OCI-LY7 (cell line): ENCODE measurements around the gene SF3B6. TPM values are rescaled to one million over a fixed set of nuclear protein-coding genes. Genes with fewer than 3 reads are reported as not detected.

ENCODE experiments used
- BruUV-seq: library from RNA; stranded (reverse); fragments of 400-500 nt; replicated peaks from 2 replicates; lab custom pipeline; 2021; lab: Mats Ljungman, UMichigan
- CTCF ChIA-PET: fragments of 300-600 bp; sonication (Branson Sonifier 250); formaldehyde crosslinking; loops from one replicate; lab custom pipeline; 2022; ENCODE audit warnings: antibody characterized with exemption; ENCODE audit not compliant: unreplicated experiment; lab: Charles Lee
- POLR2A ChIA-PET: fragments of 300-600 bp; sonication (Branson Sonifier 250); formaldehyde crosslinking; loops from one replicate; lab custom pipeline; 2022; ENCODE audit warnings: antibody characterized with exemption; lab: Charles Lee
- DNase-seq: peaks from one replicate; pipeline ENCODE4 v3.0.0-alpha.2; 2015; ENCODE audit warnings: low spot score
- H2AFZ ChIP-seq: fragments of 200-600 bp; sonication (generic), shearing (Covaris generic); 2 replicates; pipeline ENCODE4 v1.6.1; 2014; ENCODE audit warnings: mild to moderate bottlenecking, antibody characterized with exemption, low read length, moderate library complexity
- H3K27ac ChIP-seq: fragments of 200-600 bp; sonication (generic); 2 replicates; pipeline ENCODE4 v1.5.1; 2014; ENCODE audit warnings: mixed run types, low read depth, mild to moderate bottlenecking, moderate library complexity, low read length, inconsistent platforms; ENCODE audit not compliant: poor library complexity, severe bottlenecking
- H3K36me3 ChIP-seq: fragments of 200-600 bp; sonication (generic); 2 replicates; pipeline ENCODE4 v1.6.1; 2014; ENCODE audit warnings: mild to moderate bottlenecking, antibody characterized with exemption, low read length, moderate library complexity, mixed read lengths; ENCODE audit not compliant: insufficient read depth
- H3K4me1 ChIP-seq: fragments of 200-600 bp; sonication (generic); 2 replicates; pipeline ENCODE4 v1.5.1; 2014; ENCODE audit warnings: mild to moderate bottlenecking, low read length; ENCODE audit not compliant: insufficient read depth, poor library complexity, severe bottlenecking
- H3K4me2 ChIP-seq: fragments of 200-600 bp; sonication (generic); 2 replicates; pipeline ENCODE4 v1.6.1; 2014; ENCODE audit warnings: mild to moderate bottlenecking, low read length
- H3K4me3 ChIP-seq: fragments of 200-600 bp; sonication (generic); 2 replicates; pipeline ENCODE4 v1.5.1; 2014; ENCODE audit warnings: mild to moderate bottlenecking, low read depth, low read length; ENCODE audit not compliant: poor library complexity, severe bottlenecking
- H3K79me2 ChIP-seq: fragments of 200-600 bp; sonication (generic); 2 replicates; pipeline ENCODE4 v1.6.1; 2016; ENCODE audit warnings: low read depth, mild to moderate bottlenecking, low read length, moderate library complexity, mixed read lengths; ENCODE audit not compliant: insufficient read depth
- H3K9me2 ChIP-seq: fragments of 200-600 bp; sonication (generic); 2 replicates; pipeline ENCODE4 v1.6.1; 2016; ENCODE audit warnings: mild to moderate bottlenecking, low read length, mixed read lengths; ENCODE audit not compliant: insufficient read depth
- H3K9me3 ChIP-seq: fragments of 200-600 bp; sonication (generic); 2 replicates; pipeline ENCODE4 v1.6.1; 2014; ENCODE audit warnings: mild to moderate bottlenecking, mixed run types, low read length, mixed read lengths
- H4K20me1 ChIP-seq: fragments of 200-600 bp; sonication (generic); 2 replicates; pipeline ENCODE4 v1.6.1; 2014; ENCODE audit warnings: mild to moderate bottlenecking, antibody characterized with exemption, low read length, moderate library complexity, mixed read lengths; ENCODE audit not compliant: insufficient read depth
- EZH2phosphoT487 ChIP-seq: fragments of 200-600 bp; sonication (generic); IDR thresholded peaks from 2 replicates; pipeline ENCODE4 v1.6.1; 2018; ENCODE audit warnings: low read depth, borderline replicate concordance, mild to moderate bottlenecking, mixed run types, antibody characterized with exemption, low read length, moderate library complexity, mixed read lengths
- intact Hi-C: fragments of 100-400 bp; cut with micrococcal nuclease; formaldehyde crosslinking; loops from one replicate; pipeline ENCODE4 v1.10.0; 2022; ENCODE audit not compliant: unreplicated experiment
- total RNA-seq, 2 experiments: library from RNA; depleted of rRNA in 1 of 2; stranded (reverse); fragments of >200 nt in 1 of 2; shearing (Covaris generic) in 1 of 2; gene quantifications; 2 replicates each; pipeline ENCODE4 v1.2.3, GENCODE V29; 2014 to 2022
- TF ChIP-seq, protein P1 (sequence below): fragments of 200-600 bp; sonication (generic); conservative IDR thresholded peaks from 2 replicates; pipeline ENCODE4 v1.5.1; 2014; ENCODE audit warnings: mild to moderate bottlenecking, antibody characterized with exemption, low read length, moderate library complexity, mixed read lengths

Gene SF3B6
- total RNA-seq, 2 experiments from 2014 or later = 112 to 143 TPM

DNA sequence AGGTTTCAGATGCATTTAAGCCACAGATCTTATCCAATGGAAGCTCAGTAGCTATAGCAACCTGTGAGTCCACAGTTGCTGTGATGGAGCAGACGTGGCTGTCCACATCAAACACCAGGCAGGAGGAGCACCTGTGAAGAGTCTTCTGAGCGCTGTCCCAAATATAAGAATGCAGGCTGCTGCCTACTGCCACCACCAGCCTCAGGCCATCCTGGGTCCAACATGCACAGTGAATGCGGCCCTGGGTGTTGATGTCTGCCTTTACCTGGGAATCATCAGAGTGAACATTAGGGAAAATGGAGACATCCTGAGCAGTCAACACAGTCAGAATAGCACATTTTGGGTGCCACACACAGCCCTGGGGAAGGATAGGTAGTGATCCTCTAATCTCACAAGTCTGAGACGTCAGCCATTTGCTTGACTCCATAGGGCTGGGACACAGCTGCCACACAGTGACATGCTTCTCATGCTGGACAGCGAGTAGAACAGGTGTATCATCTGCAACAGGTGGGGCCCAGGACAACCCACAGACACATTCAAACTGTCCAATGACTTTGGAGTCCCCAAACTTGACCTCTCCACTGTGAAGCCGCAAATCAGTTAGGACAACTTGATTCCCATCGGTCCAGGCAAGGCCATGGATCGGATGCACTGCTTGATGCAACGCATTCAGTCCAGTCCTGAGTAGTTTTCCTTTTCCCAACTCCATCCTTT is 37.2 kb downstream of the SF3B6 start:
- Histone ChIP-seq H3K27ac (no peak overlapping the region), H3K4me1 (no peaks in the 10 kb centered on the region), H3K79me2 (peaks cover 15% of the 10 kb centered on the region), H4K20me1 (0 out of 2 replicates have a peak, but pooled peaks cover under 1% of the 10 kb centered on the region), H3K4me2 (no peak overlapping the region), H2AFZ (no peak overlapping the region), H3K36me3 (peaks cover 40% of the 10 kb centered on the region), H3K4me3 (no peak overlapping the region), H3K9me2 (no peaks in the 10 kb centered on the region), H3K9me3 (no peaks in the 10 kb centered on the region)
- DNase-seq = no peak
- intact Hi-C loops = no loop called here
- ChIA-PET CTCF (no interaction called here), POLR2A (no interaction called here)
- no TSS peak for BruUV-seq
- no peak for TF ChIP-seq EZH2phosphoT487
- TF ChIP-seq, protein P1, sequence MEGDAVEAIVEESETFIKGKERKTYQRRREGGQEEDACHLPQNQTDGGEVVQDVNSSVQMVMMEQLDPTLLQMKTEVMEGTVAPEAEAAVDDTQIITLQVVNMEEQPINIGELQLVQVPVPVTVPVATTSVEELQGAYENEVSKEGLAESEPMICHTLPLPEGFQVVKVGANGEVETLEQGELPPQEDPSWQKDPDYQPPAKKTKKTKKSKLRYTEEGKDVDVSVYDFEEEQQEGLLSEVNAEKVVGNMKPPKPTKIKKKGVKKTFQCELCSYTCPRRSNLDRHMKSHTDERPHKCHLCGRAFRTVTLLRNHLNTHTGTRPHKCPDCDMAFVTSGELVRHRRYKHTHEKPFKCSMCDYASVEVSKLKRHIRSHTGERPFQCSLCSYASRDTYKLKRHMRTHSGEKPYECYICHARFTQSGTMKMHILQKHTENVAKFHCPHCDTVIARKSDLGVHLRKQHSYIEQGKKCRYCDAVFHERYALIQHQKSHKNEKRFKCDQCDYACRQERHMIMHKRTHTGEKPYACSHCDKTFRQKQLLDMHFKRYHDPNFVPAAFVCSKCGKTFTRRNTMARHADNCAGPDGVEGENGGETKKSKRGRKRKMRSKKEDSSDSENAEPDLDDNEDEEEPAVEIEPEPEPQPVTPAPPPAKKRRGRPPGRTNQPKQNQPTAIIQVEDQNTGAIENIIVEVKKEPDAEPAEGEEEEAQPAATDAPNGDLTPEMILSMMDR = no peak

DNA sequence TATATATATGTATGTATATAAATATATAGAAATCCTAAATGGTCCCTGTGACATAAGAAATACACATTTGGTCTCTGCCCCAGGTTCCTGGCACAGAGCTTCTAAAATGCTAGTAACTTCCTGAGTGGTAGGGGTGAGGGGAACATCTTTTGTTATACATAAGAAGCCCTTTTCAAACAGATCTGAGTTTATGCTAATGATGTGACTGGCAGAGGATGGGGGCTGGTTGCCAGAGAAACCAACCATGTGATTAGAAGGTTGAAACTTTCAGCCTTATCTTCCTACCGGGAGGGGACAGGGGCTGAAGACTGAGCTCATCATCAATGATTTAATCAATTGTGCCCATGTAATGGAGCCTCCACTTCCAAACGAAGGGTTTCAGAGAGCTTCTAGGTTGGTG is 49.9 kb downstream of the SF3B6 start:
- Histone ChIP-seq H3K27ac (no peak overlapping the region), H3K4me2 (no peak overlapping the region), H3K9me2 (no peaks in the 10 kb centered on the region), H3K9me3 (no peaks in the 10 kb centered on the region), H2AFZ (no peak overlapping the region), H3K79me2 (no peaks in the 10 kb centered on the region), H3K4me3 (no peak overlapping the region), H4K20me1 (no peaks in the 10 kb centered on the region), H3K4me1 (no peaks in the 10 kb centered on the region), H3K36me3 (peaks cover 30% of the 10 kb centered on the region)
- BruUV-seq = no TSS peak
- TF ChIP-seq EZH2phosphoT487 = no peak
- TF ChIP-seq, protein P1 = no peak
- intact Hi-C loops = loop anchor here (2.0 kb wide), 1 partner anchor 59 kb away; the partner anchor contains the start of gene TP53I3
- ChIA-PET POLR2A (no interaction called here), CTCF (no interaction called here)
- DNase-seq = no peak

DNA sequence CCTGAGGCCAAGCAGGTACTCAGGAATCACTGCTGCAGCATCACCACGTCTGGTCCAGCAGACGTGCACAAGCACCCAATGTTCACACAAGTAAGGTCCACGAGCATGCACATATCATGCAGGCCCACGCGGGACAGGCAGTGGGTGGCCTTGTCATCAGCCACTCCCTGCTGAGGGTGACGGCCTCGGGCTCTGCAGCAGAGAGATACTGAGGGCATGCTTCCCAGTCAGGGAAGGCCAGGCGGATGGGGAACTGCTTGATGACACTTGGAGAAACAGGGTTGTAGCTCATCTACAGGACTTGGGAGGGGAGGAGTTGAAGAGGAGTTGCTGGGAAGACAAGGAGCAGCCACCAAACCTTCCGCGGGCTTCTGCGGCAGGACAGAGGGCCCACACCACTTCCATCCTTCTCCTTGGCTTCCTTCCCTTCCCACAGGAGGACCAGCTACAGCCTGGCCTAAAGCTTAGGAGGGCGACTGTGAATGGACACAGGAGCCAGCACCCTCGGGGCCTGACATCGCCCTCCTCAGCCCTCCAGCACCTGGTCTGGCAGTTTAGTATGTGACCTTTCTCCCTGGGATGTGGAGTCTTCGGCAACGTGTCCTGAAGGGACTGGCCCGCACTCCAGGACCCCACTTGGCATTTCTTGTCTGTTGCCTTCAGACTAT is 51.0 kb downstream of the SF3B6 start:
- H3K9me3 ChIP-seq = no peaks in the 10 kb centered on the region
- intact Hi-C loops = no loop called here
- no peaks in the 10 kb centered on the region for H3K79me2 ChIP-seq
- H3K4me3 ChIP-seq = no peak overlapping the region
- H2AFZ ChIP-seq = no peak overlapping the region
- H3K27ac ChIP-seq = no peak overlapping the region
- no peaks in the 10 kb centered on the region for H3K4me1 ChIP-seq
- no peak for TF ChIP-seq EZH2phosphoT487
- TF ChIP-seq, protein P1 = no peak
- ChIA-PET POLR2A (no interaction called here), CTCF (interaction anchor here (0.6 kb wide), 2 partner anchors 21 to 418 kb away, joined by 3 to 15 read pairs; no protein-coding TSS in a partner anchor)
- DNase-seq = no peak
- BruUV-seq = no TSS peak
- peaks cover 19% of the 10 kb centered on the region for H3K36me3 ChIP-seq
- H3K4me2 ChIP-seq = no peak overlapping the region
- H3K9me2 ChIP-seq = no peaks in the 10 kb centered on the region
- no peaks in the 10 kb centered on the region for H4K20me1 ChIP-seq
